ENCODE results near the gene ARHGAP6.
A peak's percentile ranks its signal among the peaks of the same experiment; 100 is the strongest.

The ARHGAP6 gene

GRCh38 chrX:11285651-11286050 is 380.1 kb downstream of the ARHGAP6 start:
- Histone ChIP-seq H3K9me3 (ENCODE audit: control insufficient read depth in 5 of 5, low read length in 5 of 5) (peaks cover 0 to 3% (median 0%) of the 10 kb centered on the region in 5 donors), H3K4me3 (ENCODE audit: low read depth in 1 of 5, low read length in 5 of 5) (no peak overlapping the region), H3K36me3 (ENCODE audit: control insufficient read depth in 5 of 5, insufficient read depth in 5 of 5, low read length in 5 of 5) (no peaks in the 10 kb centered on the region), H3K9ac (ENCODE audit: low read length in 5 of 5) (no peak overlapping the region), H3K27me3 (ENCODE audit: control insufficient read depth in 5 of 5, insufficient read depth in 4 of 5, low read length in 5 of 5) (peaks cover 0 to 10% (median 0%) of the 10 kb centered on the region in 5 donors), H3K27ac (ENCODE audit: low read depth, low read length) (no peak overlapping the region), H3K4me1 (ENCODE audit: control insufficient read depth in 5 of 5, insufficient read depth in 5 of 5, low read length in 5 of 5) (no peaks in the 10 kb centered on the region)

GRCh38 chrX:11282043-11282442 is 383.7 kb downstream of the ARHGAP6 start:
- H3K27ac ChIP-seq (ENCODE audit: low read depth, low read length): no peak overlapping the region
- H3K9ac ChIP-seq (ENCODE audit: low read length in 5 of 5): no peak overlapping the region
- H3K27me3 ChIP-seq (ENCODE audit: control insufficient read depth in 5 of 5, insufficient read depth in 4 of 5, low read length in 5 of 5): peaks cover 0 to 4% (median 0%) of the 10 kb centered on the region in 5 donors
- no peaks in the 10 kb centered on the region for H3K36me3 ChIP-seq (ENCODE audit: control insufficient read depth in 5 of 5, insufficient read depth in 5 of 5, low read length in 5 of 5)
- peaks cover 0 to 3% (median 0%) of the 10 kb centered on the region in 5 donors for H3K9me3 ChIP-seq (ENCODE audit: control insufficient read depth in 5 of 5, low read length in 5 of 5)
- no peaks in the 10 kb centered on the region for H3K4me1 ChIP-seq (ENCODE audit: control insufficient read depth in 5 of 5, insufficient read depth in 5 of 5, low read length in 5 of 5)
- no peak overlapping the region for H3K4me3 ChIP-seq (ENCODE audit: low read depth in 1 of 5, low read length in 5 of 5)

GRCh38 chrX:11273544-11273943 is 392.2 kb downstream of the ARHGAP6 start:
- Histone ChIP-seq H3K4me1 (ENCODE audit: control insufficient read depth in 5 of 5, insufficient read depth in 5 of 5, low read length in 5 of 5) (no peaks in the 10 kb centered on the region), H3K9ac (ENCODE audit: low read length in 5 of 5) (no peak overlapping the region), H3K4me3 (ENCODE audit: low read depth in 1 of 5, low read length in 5 of 5) (no peak overlapping the region), H3K36me3 (ENCODE audit: control insufficient read depth in 5 of 5, insufficient read depth in 5 of 5, low read length in 5 of 5) (no peaks in the 10 kb centered on the region), H3K27ac (ENCODE audit: low read depth, low read length) (no peak overlapping the region), H3K9me3 (ENCODE audit: control insufficient read depth in 5 of 5, low read length in 5 of 5) (no peaks in the 10 kb centered on the region), H3K27me3 (ENCODE audit: control insufficient read depth in 5 of 5, insufficient read depth in 4 of 5, low read length in 5 of 5) (peaks cover 3 to 13% (median 11%) of the 10 kb centered on the region in 5 donors)

- no peaks in the 10 kb centered on the region for H3K9me3 ChIP-seq (ENCODE audit: control insufficient read depth in 5 of 5, low read length in 5 of 5)
- no peak overlapping the region for H3K9ac ChIP-seq (ENCODE audit: low read length in 5 of 5)
- peaks cover 3 to 16% (median 11%) of the 10 kb centered on the region in 5 donors for H3K27me3 ChIP-seq (ENCODE audit: control insufficient read depth in 5 of 5, insufficient read depth in 4 of 5, low read length in 5 of 5)
- H3K27ac ChIP-seq (ENCODE audit: low read depth, low read length): no peak overlapping the region
- H3K36me3 ChIP-seq (ENCODE audit: control insufficient read depth in 5 of 5, insufficient read depth in 5 of 5, low read length in 5 of 5): no peaks in the 10 kb centered on the region
- no peak overlapping the region for H3K4me3 ChIP-seq (ENCODE audit: low read depth in 1 of 5, low read length in 5 of 5)
- no peaks in the 10 kb centered on the region for H3K4me1 ChIP-seq (ENCODE audit: control insufficient read depth in 5 of 5, insufficient read depth in 5 of 5, low read length in 5 of 5)
Measured at GRCh38 chrX:11272863-11273262, 392.9 kb downstream of the ARHGAP6 start.

- Histone ChIP-seq H3K27ac (ENCODE audit: low read depth, low read length) (no peak overlapping the region), H3K9ac (ENCODE audit: low read length in 5 of 5) (no peak overlapping the region), H3K27me3 (ENCODE audit: control insufficient read depth in 5 of 5, insufficient read depth in 4 of 5, low read length in 5 of 5) (peaks cover 3 to 16% (median 11%) of the 10 kb centered on the region in 5 donors), H3K4me1 (ENCODE audit: control insufficient read depth in 5 of 5, insufficient read depth in 5 of 5, low read length in 5 of 5) (no peaks in the 10 kb centered on the region), H3K36me3 (ENCODE audit: control insufficient read depth in 5 of 5, insufficient read depth in 5 of 5, low read length in 5 of 5) (no peaks in the 10 kb centered on the region), H3K4me3 (ENCODE audit: low read depth in 1 of 5, low read length in 5 of 5) (no peak overlapping the region), H3K9me3 (ENCODE audit: control insufficient read depth in 5 of 5, low read length in 5 of 5) (no peaks in the 10 kb centered on the region)
Measured at GRCh38 chrX:11272290-11272689, 393.4 kb downstream of the ARHGAP6 start.

- no peak overlapping the region for H3K27ac ChIP-seq (ENCODE audit: low read depth, low read length)
Measured at GRCh38 chrX:11269996-11270395, 395.7 kb downstream of the ARHGAP6 start.

GRCh38 chrX:11269006-11269405 is 396.7 kb downstream of the ARHGAP6 start:
- Histone ChIP-seq H3K27me3 (ENCODE audit: control insufficient read depth in 5 of 5, insufficient read depth in 4 of 5, low read length in 5 of 5) (peaks cover 3 to 16% (median 7%) of the 10 kb centered on the region in 5 donors), H3K9me3 (ENCODE audit: control insufficient read depth in 5 of 5, low read length in 5 of 5) (no peaks in the 10 kb centered on the region), H3K36me3 (ENCODE audit: control insufficient read depth in 5 of 5, insufficient read depth in 5 of 5, low read length in 5 of 5) (no peaks in the 10 kb centered on the region), H3K27ac (ENCODE audit: low read depth, low read length) (no peak overlapping the region), H3K4me1 (ENCODE audit: control insufficient read depth in 5 of 5, insufficient read depth in 5 of 5, low read length in 5 of 5) (peaks cover 0 to 4% (median 0%) of the 10 kb centered on the region in 5 donors), H3K4me3 (ENCODE audit: low read depth in 1 of 5, low read length in 5 of 5) (no peak overlapping the region), H3K9ac (ENCODE audit: low read length in 5 of 5) (no peak overlapping the region)

More at GRCh38 chrX:11269996-11270395, 395.7 kb downstream of the ARHGAP6 start:
- Histone ChIP-seq H3K9me3 (ENCODE audit: control insufficient read depth in 5 of 5, low read length in 5 of 5) (no peaks in the 10 kb centered on the region), H3K4me1 (ENCODE audit: control insufficient read depth in 5 of 5, insufficient read depth in 5 of 5, low read length in 5 of 5) (peaks cover 0 to 4% (median 0%) of the 10 kb centered on the region in 5 donors), H3K9ac (ENCODE audit: low read length in 5 of 5) (no peak overlapping the region), H3K4me3 (ENCODE audit: low read depth in 1 of 5, low read length in 5 of 5) (no peak overlapping the region), H3K27me3 (ENCODE audit: control insufficient read depth in 5 of 5, insufficient read depth in 4 of 5, low read length in 5 of 5) (peaks cover 3 to 16% (median 7%) of the 10 kb centered on the region in 5 donors), H3K36me3 (ENCODE audit: control insufficient read depth in 5 of 5, insufficient read depth in 5 of 5, low read length in 5 of 5) (no peaks in the 10 kb centered on the region)

GRCh38 chrX:11267425-11267824 is 398.3 kb downstream of the ARHGAP6 start:
- Histone ChIP-seq H3K27me3 (ENCODE audit: control insufficient read depth in 5 of 5, insufficient read depth in 4 of 5, low read length in 5 of 5) (peaks cover 3 to 13% (median 7%) of the 10 kb centered on the region in 5 donors), H3K4me3 (ENCODE audit: low read depth in 1 of 5, low read length in 5 of 5) (no peak overlapping the region), H3K36me3 (ENCODE audit: control insufficient read depth in 5 of 5, insufficient read depth in 5 of 5, low read length in 5 of 5) (no peaks in the 10 kb centered on the region), H3K27ac (ENCODE audit: low read depth, low read length) (no peak overlapping the region), H3K9me3 (ENCODE audit: control insufficient read depth in 5 of 5, low read length in 5 of 5) (no peaks in the 10 kb centered on the region), H3K4me1 (ENCODE audit: control insufficient read depth in 5 of 5, insufficient read depth in 5 of 5, low read length in 5 of 5) (peaks cover 0 to 4% (median 0%) of the 10 kb centered on the region in 5 donors), H3K9ac (ENCODE audit: low read length in 5 of 5) (no peak overlapping the region)

GRCh38 chrX:11266573-11267003 is 399.1 kb downstream of the ARHGAP6 start:
- Histone ChIP-seq H3K9me3 (ENCODE audit: control insufficient read depth in 5 of 5, low read length in 5 of 5) (no peaks in the 10 kb centered on the region), H3K27ac (ENCODE audit: low read depth, low read length) (peak overlapping the region; percentile 11), H3K9ac (ENCODE audit: low read length in 5 of 5) (no peak overlapping the region), H3K4me3 (ENCODE audit: low read depth in 1 of 5, low read length in 5 of 5) (no peak overlapping the region), H3K4me1 (ENCODE audit: control insufficient read depth in 5 of 5, insufficient read depth in 5 of 5, low read length in 5 of 5) (peaks cover 0 to 4% (median 0%) of the 10 kb centered on the region in 5 donors), H3K27me3 (ENCODE audit: control insufficient read depth in 5 of 5, insufficient read depth in 4 of 5, low read length in 5 of 5) (peaks cover 0 to 11% (median 7%) of the 10 kb centered on the region in 5 donors), H3K36me3 (ENCODE audit: control insufficient read depth in 5 of 5, insufficient read depth in 5 of 5, low read length in 5 of 5) (no peaks in the 10 kb centered on the region)

GRCh38 chrX:11265352-11265751 is 400.4 kb downstream of the ARHGAP6 start:
- Histone ChIP-seq H3K4me3 (ENCODE audit: low read depth in 1 of 5, low read length in 5 of 5) (peak overlapping the region in 1 of 5 donors; percentile 36), H3K36me3 (ENCODE audit: control insufficient read depth in 5 of 5, insufficient read depth in 5 of 5, low read length in 5 of 5) (no peaks in the 10 kb centered on the region), H3K9me3 (ENCODE audit: control insufficient read depth in 5 of 5, low read length in 5 of 5) (no peaks in the 10 kb centered on the region), H3K4me1 (ENCODE audit: control insufficient read depth in 5 of 5, insufficient read depth in 5 of 5, low read length in 5 of 5) (peaks cover 0 to 4% (median 0%) of the 10 kb centered on the region in 5 donors), H3K27me3 (ENCODE audit: control insufficient read depth in 5 of 5, insufficient read depth in 4 of 5, low read length in 5 of 5) (peaks cover 0 to 14% (median 10%) of the 10 kb centered on the region in 5 donors), H3K27ac (ENCODE audit: low read depth, low read length) (peak overlapping the region; percentile 38), H3K9ac (ENCODE audit: low read length in 5 of 5) (no peak overlapping the region)
